ENCODE results near the gene ST6GALNAC3.

GRCh38 chr1:76227621-76228020, 153.1 kb downstream of the ST6GALNAC3 start:
- no peak for TF ChIP-seq POLR2A (IDR thresholded peaks at IDR 0.05)
- TF ChIP-seq CTCF (IDR thresholded peaks at IDR 0.05): no peak

All from heart left ventricle (tissue), 13 donors.